ENCODE results near the gene FAM169A. TPM values are rescaled to one million over a fixed set of nuclear protein-coding genes. Genes with fewer than 3 reads are reported as not detected.
"Not testable (repeated sequence)": the region's sequence is repeated elsewhere in the genome, so short reads cannot be mapped to it uniquely, and the experiment has no call there.

The FAM169A gene
- total RNA-seq, 1 donor from 2014 or later, result 1.8 TPM

DNA sequence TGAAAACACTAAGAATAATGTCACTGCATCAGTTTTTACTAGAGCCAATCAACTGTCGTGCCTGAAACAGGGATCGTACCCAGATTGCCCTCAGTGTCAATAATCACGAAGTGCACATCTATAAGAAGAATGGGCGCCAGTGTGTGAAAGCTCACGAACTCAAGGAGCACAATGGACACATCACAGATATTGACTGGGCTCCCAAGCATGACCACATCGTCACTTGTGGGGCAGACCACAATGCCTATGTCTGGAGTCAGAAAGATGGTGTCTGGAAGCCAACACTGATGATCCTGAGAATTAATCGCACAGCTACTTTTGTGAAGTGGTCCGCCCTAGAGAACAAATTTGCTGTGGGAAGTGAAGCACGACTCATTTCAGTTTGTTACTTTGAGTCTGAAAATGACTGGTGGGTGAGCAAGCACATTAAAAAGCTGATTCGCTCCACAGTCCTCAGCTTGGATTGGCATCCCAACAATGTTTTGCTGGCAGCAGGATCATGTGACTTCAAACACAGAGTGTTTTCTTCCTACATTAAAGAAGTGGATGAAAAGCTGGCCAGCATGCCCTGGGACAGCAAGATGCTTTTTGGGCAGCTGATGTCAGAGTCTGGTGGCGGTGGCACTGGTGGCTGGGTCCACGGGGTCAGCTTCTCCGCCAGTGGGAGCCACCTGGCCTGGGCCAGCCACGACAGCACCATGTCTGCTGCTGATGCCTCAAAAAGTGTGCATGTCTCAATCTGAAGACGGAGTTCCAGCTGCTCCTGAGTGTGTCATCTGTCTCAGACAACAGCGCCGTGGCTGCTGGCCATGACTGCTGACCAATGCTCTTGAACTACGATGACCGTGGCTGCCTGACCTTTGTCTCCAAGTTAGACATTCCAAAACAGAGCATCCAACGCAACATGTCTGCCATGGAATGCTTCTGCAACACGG lies 66.9 kb downstream of the FAM169A start:
- no peak for DNase-seq

DNA sequence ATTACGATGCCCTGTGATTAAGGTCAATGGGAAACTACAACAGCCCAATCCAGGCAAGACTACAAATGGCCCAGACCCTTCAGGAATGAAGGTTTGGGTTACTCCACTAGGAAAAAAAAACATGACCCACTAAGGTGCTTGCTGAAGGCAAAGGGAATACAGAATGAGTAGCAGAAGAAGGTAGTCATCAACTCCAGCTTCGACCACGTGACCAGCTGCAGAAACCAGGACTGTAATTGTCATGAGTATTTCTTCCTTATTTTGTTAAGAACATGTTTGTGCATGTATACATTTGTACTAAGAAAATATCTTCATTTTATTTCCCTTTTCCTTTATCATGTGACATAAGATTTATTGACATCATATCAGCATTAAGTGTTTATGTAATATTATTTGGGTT lies 74.5 kb downstream of the FAM169A start:
- DNase-seq, result not testable (repeated sequence)

DNA sequence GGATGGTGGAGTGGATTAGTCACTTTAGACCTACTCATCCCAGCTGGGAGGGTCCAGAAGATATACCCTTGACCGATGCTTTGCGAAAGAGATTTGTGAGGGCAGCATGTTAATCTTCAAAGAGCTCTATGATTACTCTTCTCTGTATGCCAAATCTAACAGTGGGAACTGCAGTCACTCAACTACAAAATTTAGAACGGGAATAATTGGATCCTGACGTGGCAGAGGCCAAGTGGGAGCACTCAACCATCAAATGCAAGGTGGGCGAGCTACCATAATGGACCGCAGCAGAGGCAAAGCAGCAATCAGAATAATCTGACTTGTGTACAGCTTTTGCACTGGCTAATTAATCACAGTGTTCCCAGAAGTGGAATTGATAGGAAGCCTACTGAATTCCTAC lies 78.8 kb downstream of the FAM169A start:
- no peak for DNase-seq

DNA sequence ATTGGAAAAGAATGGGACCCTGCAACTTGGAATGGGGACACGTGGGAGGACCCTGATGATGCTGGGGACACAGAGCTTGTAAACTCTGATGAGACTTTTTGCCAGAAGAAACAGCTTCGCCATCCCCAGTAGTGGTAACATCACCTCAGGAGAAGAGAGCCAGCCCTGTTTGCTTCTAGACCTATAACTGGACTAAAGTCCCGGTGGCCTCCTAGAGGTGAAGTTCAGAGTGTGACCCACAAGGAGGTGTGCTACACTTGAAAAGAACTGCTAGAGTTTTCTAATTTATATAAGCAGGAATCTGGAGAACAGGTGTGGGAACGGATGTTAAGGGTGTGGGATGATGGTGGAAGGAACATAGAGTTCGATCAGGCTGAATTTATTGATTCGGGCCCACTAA lies 79.3 kb downstream of the FAM169A start:
- no peak for DNase-seq

DNA sequence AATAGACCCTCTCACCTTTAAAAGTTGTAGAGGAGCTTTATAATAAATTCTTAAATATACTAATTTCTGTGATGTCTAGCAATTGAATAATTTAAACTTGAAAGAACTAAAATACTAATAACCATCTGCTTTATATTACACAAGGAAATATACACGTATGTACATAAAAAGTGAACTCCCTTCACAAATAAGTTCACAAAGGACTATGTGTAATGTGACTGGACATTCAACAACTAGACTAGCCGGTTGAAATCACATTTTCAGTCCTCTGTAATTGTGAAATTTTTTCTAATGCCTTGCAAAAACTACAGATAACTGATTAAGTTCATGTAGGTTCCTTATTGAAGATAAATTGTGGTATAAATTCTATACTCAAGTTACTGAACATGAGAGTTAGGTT lies 87.6 kb downstream of the FAM169A start:
- no peak for DNase-seq

DNA sequence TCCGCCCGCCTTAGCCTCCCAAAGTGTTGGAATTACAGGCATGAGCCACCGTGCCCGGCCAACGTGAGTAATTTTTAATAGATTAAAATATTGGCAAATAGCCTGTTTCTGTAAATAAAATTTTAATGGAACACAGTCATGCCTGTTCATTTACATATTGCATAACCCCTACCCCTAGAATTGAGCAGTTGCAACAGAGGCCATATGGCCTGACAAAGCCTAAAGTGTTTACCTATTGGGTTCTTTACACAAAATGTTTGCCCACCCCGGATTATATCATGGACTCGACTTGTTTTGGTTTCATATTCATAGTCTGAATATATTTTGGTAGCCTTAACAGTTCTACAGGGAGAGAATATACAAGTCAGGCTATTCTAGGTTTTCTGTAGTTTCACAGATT lies 93.8 kb downstream of the FAM169A start:
- DNase-seq, result no peak

DNA sequence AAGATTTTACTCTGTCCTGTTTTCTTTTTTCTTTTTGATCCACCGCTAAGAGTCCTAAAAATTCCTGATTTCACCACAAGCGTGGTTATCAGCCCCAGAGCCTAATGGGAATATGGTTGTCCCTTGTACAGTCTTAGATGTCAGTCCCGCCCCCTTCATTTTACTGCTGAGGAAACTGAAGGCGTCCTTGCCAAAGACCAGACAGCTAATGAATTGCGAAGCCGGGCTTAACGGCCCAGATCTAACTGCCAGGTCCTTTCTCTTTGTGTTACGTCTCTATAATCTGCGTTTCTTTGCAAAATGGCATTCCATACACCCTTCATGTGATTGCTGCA lies 98.6 kb downstream of the FAM169A start:
- no peak for DNase-seq

DNA sequence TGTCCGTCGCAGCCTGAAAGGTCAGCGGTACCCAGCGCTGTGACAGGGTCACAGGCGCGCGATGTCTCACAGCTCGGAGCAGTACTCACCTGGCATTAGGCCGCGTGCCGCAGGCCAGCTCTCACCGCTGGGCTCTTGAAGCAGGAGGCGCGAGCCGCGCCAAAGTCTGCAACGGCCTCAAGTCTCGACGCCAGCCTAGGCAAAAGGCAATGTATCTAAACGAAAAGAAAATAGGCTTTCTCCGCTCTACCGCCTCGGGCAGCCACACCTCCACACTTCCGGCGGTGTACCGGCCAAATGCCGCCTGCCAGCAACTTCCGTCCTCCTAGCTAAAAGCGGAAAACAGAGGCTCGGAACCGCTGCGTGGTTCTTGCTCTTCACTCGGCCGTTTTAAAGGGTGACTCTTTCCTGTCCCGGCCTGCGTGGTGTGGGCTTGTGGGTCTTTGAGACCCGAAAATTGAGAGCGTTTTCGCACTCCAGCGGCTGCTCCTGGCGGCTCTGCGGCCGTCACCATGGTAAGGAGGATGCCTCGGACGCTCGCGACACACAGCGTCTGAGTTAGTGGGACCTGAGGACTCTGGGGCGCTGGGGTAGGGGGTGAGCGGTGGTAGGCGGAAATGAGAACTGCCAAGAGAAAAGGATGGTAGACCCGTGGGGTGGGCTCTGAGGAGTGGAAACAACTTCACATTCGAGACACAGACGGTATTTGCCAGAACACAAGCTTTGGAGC lies 99.2 kb downstream of the FAM169A start, which contains the start of the genes GFM2 and NSA2:
Gene GFM2, minus strand, starts transcription at position 269 of the 730 bp plus-strand sequence. CDS start 3,375 bp downstream, outside the sequence.
Gene NSA2, plus strand, starts transcription at position 401 of the 730 bp plus-strand sequence. Its CDS starts 112 bp downstream, at position 513.
- DNase-seq, result peak; percentile 97

DNA sequence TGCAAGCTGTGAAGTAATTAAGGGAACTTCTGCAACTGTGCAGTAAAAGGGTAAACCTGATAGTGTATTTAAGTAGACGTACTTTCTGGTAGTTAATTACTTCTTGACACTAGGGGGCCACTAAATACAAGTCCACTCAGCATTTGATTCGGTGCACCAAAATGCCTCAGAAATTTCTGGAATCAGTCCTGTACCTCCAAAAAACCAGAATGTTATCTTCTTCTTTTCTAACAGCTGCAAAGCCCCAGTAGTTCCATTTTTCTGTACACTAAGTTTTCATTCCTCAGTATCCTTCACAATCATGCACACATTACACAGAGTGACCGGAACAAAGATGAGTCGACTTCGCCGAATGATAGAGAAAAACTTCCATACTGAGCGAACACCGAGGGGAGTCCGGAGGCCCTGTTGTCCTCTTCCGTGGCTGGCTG lies 99.8 kb downstream of the FAM169A start:
- peak; percentile 69 for DNase-seq

DNA sequence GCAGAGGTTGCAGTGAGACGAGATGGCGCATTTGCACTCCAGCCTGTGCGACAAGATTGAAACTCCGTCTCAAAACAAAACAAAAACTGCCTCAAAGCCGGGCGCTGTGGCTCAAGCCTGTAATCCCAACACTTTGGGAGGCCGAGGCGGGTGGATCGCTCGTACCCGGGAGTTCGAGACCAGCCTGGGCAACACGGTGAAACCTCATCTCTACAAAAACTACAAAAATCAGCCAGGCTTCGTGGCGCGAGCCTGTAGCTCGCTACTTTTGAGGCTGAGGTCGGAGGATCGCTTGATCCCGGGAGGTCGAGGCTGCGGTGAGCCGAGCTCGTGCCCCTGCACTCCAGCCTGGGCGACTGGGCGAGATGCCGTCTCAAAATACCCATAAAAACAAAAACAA lies 100.3 kb downstream of the FAM169A start:
- DNase-seq, result no peak

DNA sequence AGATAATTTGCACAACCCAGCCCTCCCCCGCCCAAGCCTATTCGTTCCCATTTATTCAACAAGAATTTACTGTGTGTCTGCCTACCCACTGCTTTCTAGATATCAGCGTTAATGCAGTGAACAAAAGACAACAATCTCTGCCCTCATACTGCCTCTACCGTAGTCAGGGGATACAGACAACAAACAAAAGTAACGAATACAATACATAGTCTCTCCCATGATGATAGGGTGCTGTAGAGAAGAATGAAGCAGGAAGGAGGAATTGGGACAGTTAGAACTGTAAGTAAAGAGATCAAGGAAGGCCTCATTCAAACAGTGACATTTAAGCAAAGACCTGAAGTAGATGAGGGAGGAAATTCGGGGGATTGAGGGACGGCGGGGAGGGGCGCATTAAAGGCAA lies 101.0 kb downstream of the FAM169A start:
- no peak for DNase-seq

DNA sequence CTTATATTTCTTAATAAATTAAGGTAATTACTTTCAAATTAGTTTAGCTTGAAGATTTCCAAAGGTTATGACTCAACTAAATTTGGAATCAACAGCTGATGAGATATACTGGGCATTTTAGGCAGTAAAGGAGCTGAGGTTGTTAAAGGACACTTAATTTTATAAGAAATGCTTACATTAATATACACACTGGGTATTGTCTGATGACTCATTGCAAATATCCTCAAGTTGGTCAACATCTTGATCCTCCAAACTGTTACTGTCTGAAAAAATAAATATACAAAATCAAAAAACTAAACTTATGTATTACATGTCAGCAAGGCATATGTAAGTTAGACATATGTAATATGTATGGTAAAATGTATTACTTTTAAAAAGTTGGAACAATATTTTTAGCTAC lies 102.7 kb downstream of the FAM169A start:
- DNase-seq, result no peak

DNA sequence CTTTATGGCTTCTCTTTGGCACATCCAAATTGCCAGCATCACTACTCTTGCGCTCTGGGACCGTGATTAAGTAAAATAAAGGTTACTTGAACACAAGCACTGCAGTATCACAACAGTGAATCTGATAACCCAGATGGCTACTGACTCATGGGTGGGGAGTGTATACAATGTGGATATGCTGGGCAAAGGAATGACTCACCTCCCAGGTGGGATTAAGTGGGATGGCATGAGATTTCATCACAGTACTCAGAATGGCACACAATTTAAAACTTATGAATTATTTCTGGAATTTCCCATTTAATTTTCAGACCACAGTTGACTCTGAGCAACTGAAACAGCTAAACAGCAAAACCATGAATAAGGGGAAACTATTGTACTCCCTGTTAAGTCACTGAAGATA lies 103.6 kb downstream of the FAM169A start:
- no peak for DNase-seq

DNA sequence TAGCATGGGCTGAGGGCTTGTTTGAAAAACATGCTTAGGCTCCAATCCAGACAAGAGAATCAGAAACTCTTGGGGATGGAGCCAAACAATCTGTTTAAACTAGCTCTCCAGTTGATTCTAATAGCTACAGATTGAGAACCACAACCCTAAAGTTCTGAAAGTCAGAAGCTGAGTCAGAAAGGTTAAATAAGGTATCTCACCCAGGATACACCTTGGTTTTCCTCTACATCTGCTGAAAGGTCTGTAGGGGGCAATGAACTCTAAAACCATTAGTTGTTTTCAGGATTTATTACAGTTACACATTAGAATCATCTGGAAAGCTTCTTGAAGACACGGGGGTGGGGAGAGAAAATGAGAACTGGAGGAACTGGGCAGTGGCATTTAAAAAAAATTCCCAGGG lies 104.9 kb downstream of the FAM169A start:
- DNase-seq, result no peak

DNA sequence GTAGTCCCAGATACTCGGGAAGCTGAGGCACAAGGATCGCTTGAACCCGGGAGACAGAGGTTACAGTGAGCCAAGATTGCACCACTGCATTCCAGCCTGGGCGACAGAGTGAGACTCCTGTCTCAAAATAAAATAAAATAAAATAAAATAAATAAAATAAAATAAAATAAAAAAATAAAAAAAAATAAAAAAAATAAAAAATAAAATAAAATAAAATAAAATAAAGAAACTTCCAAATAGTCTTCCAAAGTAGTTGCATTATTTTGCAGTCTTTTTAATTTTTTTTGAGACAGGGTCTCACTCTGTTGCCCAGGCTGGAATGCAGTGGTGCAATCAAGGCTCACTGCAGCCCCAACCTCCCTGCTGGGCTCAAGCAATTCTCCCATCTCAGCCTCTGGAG lies 117.4 kb downstream of the FAM169A start:
- not testable (repeated sequence) for DNase-seq

DNA sequence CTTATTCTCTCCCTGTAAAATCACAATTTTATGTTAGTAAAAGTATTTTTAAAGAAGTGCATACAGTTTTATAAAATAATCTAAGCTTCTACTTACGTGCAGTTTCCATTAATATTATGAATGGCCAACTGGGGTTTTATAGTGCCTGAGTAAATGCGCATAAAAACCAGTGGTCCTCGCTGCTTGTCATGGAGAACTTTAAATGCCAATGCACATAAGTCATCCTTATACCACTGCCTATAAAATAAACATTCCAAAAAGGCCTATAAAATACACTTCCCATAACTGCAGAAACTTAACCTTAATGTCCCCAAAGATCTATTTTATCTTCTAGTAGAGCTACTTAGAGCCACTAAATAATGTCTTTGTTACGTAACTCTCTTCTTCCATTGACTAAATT lies 127.8 kb downstream of the FAM169A start:
- no peak for DNase-seq

DNA sequence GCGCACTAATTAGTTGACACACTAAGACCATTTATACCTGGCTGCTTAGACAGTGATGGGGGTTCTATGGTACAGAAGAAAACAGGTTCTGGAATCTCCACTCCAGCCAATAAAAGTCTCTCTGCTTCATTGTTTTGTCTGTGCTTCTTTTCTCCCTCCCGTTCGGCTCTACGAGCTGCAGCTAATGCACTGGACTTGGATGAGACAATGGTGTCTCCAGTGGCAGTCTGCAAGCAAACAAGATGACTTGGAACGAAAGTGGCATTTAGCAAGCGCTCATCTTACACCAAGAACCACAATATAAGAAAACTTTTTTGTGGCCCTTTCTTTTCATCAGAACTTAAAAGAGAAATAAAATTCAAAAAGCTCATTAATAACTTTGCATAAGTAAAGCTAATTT lies 129.4 kb downstream of the FAM169A start:
- no peak for DNase-seq

Small RNAs within 50 kb of the gene (small RNA-seq; reads per million reads assigned to genes)
- not detected for gene RF00561 (ENCODE audit: low replicate concordance)

Other genes starting within 250 kb of the FAM169A start
- gene ENC1, start 225.7 kb downstream of the FAM169A start, total RNA-seq, result 54.6 TPM
- 85.4 TPM for gene HEXB, start 181.2 kb downstream of the FAM169A start, total RNA-seq
- 54.5 TPM for gene GFM2, start 99.3 kb downstream of the FAM169A start, total RNA-seq
- 114 TPM for gene NSA2, start 99.1 kb downstream of the FAM169A start, total RNA-seq
- gene GCNT4, start 186.2 kb upstream of the FAM169A start, total RNA-seq, result 0.82 TPM